ENCODE results near the gene BLM. TPM values are rescaled to one million over a fixed set of nuclear protein-coding genes. Genes with fewer than 3 reads are reported as not detected.
"Not testable (repeated sequence)": the region's sequence is repeated elsewhere in the genome, so short reads cannot be mapped to it uniquely, and the experiment has no call there.

The BLM gene
- total RNA-seq, 1 donor: 5.8 TPM

- H3K4me1 ChIP-seq (ENCODE audit: insufficient read depth, low read length): peaks cover 45% of the 10 kb centered on the region
- H3K27me3 ChIP-seq (ENCODE audit: insufficient read depth, low read length): no peaks in the 10 kb centered on the region
- no peak overlapping the region for H3K4me3 ChIP-seq (ENCODE audit: low read length)
These were observed 127.5 kb downstream of the BLM start for GRCh38 chr15:90844696-90845095.

DNA sequence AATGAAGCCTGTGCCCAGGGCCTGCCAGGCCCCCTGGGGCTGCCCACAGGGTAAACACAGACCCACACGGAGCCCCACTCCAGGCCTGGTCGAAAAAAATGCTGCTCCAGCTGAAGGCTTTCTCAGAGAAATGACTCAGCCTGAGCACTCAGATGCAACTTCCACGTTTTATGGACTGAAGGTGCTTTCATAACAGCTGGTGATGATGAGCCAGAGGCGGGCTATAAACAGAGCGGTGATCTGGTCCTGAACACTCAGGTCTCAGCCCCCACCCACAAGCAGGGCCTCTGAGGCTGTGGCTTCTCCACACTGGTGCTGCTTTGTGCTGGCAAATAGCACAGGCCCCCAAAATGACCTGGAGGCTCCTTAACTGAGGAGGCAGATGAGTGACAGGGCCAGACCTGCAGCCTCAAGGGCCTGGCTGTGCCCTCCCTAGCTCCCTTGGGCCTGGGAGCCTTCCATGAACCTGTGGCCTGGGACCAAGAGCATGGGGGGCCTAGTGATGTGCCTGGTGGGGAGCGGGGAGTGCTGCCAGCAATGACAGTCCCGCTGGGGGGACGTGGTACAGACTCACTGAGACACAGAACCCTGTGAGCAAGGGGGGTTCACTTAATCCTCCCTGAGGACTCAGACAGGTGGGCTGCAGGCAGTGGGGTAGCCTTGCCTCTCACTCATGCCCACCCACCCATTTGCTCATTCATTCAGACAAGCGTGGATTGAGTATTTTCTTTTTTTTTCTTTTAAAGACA is 128.2 kb downstream of the BLM start:
- Histone ChIP-seq H3K4me1 (ENCODE audit: insufficient read depth, low read length) (peaks cover 38% of the 10 kb centered on the region), H3K27me3 (ENCODE audit: insufficient read depth, low read length) (no peaks in the 10 kb centered on the region), H3K9me3 (ENCODE audit: low read depth, low read length) (no peaks in the 10 kb centered on the region), H3K4me3 (ENCODE audit: low read length) (no peak overlapping the region)

More at GRCh38 chr15:90844696-90845095, 127.5 kb downstream of the BLM start:
- H3K9me3 ChIP-seq (ENCODE audit: low read depth, low read length): no peaks in the 10 kb centered on the region

DNA sequence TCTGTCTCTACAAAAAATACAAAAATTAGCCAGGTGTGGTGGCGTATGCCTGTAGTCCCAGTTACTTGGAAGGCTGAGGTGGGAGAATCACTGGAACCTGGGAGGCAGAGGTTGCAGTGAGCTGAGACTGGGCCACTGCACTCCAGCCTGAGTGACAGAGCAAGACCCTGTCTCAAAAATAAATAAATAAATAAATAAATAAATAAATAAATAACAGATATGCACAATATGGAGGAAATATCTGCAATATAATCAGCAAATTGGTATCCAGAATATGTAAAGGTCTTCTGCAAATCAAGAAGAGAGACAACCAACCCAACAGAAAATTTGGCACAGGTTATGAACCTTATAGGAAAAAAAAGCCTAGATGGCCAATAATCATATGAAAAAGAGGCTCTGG is 132.3 kb downstream of the BLM start:
- peaks cover 56% of the 10 kb centered on the region for H3K4me1 ChIP-seq (ENCODE audit: insufficient read depth, low read length)
- not testable (repeated sequence) for H3K4me3 ChIP-seq (ENCODE audit: low read length); H3K9me3 ChIP-seq (ENCODE audit: low read depth, low read length); H3K27me3 ChIP-seq (ENCODE audit: insufficient read depth, low read length)

DNA sequence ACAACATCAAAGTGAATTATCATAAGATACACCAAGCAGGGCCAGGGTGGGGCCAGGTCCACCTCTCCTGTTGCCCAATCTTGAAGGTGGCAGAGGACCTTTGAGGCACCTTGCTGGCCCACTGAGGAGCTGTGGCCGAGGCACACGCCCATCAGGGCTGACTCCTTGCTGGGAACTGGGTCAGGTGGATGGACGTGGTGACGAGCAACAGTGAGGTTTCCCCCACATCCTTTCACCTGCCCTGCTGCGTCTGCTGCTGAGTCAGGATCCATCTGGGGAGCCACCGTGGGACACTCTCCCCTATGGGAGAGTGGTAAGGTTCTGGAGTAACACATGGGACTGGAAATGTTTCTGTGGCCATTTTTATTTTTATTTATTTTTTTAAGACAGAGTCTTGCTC is 134.0 kb downstream of the BLM start:
- Histone ChIP-seq H3K9me3 (ENCODE audit: low read depth, low read length) (no peaks in the 10 kb centered on the region), H3K27me3 (ENCODE audit: insufficient read depth, low read length) (no peaks in the 10 kb centered on the region), H3K4me1 (ENCODE audit: insufficient read depth, low read length) (peaks cover 51% of the 10 kb centered on the region), H3K4me3 (ENCODE audit: low read length) (no peak overlapping the region)

DNA sequence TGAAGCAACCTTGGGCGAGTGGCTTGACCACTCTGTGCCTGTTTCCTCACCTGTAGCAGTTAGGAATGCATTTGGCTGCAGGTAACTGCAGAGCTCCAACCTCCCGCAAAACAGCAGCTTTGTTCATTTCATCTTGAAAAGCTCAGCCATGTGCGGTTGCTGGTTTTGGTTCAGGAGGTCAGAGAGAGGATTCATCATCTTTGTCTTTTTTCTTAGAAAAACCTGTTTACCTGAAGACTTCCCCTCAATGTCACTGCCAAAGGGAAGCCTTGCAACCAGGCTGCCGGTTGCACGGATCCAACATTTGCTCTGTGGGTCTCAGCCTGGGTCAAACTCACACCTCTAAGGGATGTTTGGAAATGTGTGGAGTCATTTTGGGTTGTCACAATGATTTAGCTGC is 134.8 kb downstream of the BLM start:
- no peaks in the 10 kb centered on the region for H3K27me3 ChIP-seq (ENCODE audit: insufficient read depth, low read length)
- no peaks in the 10 kb centered on the region for H3K9me3 ChIP-seq (ENCODE audit: low read depth, low read length)
- no peak overlapping the region for H3K4me3 ChIP-seq (ENCODE audit: low read length)
- peaks cover 58% of the 10 kb centered on the region for H3K4me1 ChIP-seq (ENCODE audit: insufficient read depth, low read length)

DNA sequence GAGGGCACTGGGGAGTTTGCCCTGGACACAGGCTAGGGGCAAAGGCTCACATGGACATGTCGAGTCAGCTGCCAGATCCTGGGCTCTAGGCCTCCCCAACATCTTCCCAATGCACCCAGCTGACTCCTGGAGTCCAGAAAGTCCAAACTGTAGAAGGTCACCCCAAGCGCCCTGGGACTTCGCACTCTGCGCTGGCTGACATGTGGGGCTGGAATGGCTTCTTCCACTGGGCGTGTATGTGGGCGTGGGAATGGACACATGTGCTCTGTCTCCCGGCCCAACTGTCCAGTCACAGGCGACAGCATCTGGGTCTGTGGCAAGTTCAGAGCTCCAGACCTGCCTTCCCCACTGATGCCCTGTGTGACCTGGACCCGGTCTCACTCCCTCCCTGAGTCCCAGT is 138.0 kb downstream of the BLM start:
- Histone ChIP-seq H3K9me3 (ENCODE audit: low read depth, low read length) (no peaks in the 10 kb centered on the region), H3K4me3 (ENCODE audit: low read length) (no peak overlapping the region), H3K4me1 (ENCODE audit: insufficient read depth, low read length) (peaks cover 81% of the 10 kb centered on the region), H3K27me3 (ENCODE audit: insufficient read depth, low read length) (no peaks in the 10 kb centered on the region)

DNA sequence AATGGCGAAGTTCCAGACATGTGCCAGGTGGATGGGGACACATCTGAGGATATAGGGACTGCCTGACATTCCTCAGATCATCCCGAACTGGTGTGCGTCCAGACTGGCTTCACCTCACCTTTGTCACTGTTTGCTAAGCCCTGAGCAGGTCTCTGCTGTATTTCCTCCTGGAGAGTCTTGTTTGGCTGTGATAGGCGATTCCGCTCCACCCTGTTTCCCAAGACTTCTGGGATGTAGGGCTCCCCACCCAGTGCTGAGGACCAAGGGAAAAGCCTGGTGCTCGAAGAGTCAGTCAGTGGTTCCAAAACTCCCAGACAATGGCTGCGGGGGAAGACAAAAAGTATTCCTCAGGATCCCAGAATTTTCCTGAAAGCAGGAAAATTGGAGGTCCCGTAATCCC is 140.2 kb downstream of the BLM start:
- Histone ChIP-seq H3K27me3 (ENCODE audit: insufficient read depth, low read length) (no peaks in the 10 kb centered on the region), H3K4me1 (ENCODE audit: insufficient read depth, low read length) (peaks cover 80% of the 10 kb centered on the region), H3K9me3 (ENCODE audit: low read depth, low read length) (no peaks in the 10 kb centered on the region), H3K4me3 (ENCODE audit: low read length) (no peak overlapping the region)

- Histone ChIP-seq H3K27me3 (ENCODE audit: insufficient read depth, low read length) (no peaks in the 10 kb centered on the region), H3K4me3 (ENCODE audit: low read length) (no peak overlapping the region), H3K9me3 (ENCODE audit: low read depth, low read length) (no peaks in the 10 kb centered on the region), H3K4me1 (ENCODE audit: insufficient read depth, low read length) (peaks cover 80% of the 10 kb centered on the region)
These were observed 140.8 kb downstream of the BLM start for GRCh38 chr15:90857883-90858443.

GRCh38 chr15:90859234-90860131 is 142.3 kb downstream of the BLM start:
- no peak overlapping the region for H3K4me3 ChIP-seq (ENCODE audit: low read length)
- H3K9me3 ChIP-seq (ENCODE audit: low read depth, low read length): no peaks in the 10 kb centered on the region
- no peaks in the 10 kb centered on the region for H3K27me3 ChIP-seq (ENCODE audit: insufficient read depth, low read length)
- H3K4me1 ChIP-seq (ENCODE audit: insufficient read depth, low read length): peaks cover 80% of the 10 kb centered on the region

DNA sequence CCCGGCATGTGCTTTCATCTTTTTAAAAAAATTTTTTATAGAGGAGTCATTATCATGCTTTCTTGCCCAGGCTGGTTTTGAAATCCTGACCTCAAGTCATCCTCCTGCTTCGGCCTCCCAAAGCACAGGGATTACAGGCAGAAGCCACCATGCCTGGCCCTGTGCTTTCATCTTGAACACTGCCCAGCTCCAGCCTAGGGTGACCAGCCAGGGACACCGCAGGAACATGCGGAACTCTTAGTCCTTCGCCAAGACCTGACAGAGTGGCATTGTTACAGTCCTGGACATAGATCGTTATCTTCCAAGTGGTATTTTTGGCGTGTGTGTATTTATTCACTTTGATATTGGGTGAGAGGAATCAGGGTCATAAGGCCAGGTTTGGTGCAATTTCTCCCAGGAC is 143.3 kb downstream of the BLM start:
- H3K27me3 ChIP-seq (ENCODE audit: insufficient read depth, low read length): no peaks in the 10 kb centered on the region
- no peak overlapping the region for H3K4me3 ChIP-seq (ENCODE audit: low read length)
- peaks cover 75% of the 10 kb centered on the region for H3K4me1 ChIP-seq (ENCODE audit: insufficient read depth, low read length)
- no peaks in the 10 kb centered on the region for H3K9me3 ChIP-seq (ENCODE audit: low read depth, low read length)

DNA sequence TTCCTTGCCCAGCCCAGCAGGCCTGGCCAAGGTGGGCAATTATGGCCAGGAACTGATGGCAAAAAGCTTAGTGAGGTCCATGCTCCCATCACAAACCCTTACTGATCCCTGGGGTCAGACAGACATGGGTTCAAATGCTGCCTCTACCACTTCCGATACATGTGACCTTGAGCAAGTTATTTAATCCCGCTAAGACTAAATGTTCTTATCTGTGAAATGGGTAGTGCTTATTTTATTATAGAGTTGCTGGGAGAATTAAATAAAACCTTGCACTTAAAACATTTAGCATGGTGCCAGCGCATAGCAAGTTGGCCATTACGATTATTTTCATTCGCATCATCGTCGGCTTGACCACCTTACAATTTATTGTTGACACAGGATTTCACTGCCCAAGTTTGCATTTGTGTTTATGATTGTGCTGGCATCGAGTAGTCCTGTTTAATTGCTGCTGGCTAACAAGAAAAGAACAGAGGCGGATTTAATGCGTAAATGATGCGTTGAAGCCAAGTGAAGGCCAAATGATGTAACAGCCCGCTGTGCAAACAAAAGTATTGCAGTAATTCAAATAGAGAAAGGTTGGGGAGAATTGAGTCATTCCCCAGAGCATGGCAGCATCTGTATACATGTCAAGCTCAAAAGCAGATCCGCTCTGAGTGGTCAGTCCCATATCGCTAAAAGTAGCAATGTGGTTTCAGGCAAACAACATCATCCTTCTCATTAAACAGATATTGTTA is 144.0 kb downstream of the BLM start:
- no peaks in the 10 kb centered on the region for H3K9me3 ChIP-seq (ENCODE audit: low read depth, low read length)
- peaks cover 72% of the 10 kb centered on the region for H3K4me1 ChIP-seq (ENCODE audit: insufficient read depth, low read length)
- no peak overlapping the region for H3K4me3 ChIP-seq (ENCODE audit: low read length)
- no peaks in the 10 kb centered on the region for H3K27me3 ChIP-seq (ENCODE audit: insufficient read depth, low read length)

- Histone ChIP-seq H3K4me1 (ENCODE audit: insufficient read depth, low read length) (peaks cover 63% of the 10 kb centered on the region), H3K27me3 (ENCODE audit: insufficient read depth, low read length) (no peaks in the 10 kb centered on the region), H3K4me3 (ENCODE audit: low read length) (no peak overlapping the region), H3K9me3 (ENCODE audit: low read depth, low read length) (no peaks in the 10 kb centered on the region)
These were observed 145.3 kb downstream of the BLM start for GRCh38 chr15:90862487-90862886.

DNA sequence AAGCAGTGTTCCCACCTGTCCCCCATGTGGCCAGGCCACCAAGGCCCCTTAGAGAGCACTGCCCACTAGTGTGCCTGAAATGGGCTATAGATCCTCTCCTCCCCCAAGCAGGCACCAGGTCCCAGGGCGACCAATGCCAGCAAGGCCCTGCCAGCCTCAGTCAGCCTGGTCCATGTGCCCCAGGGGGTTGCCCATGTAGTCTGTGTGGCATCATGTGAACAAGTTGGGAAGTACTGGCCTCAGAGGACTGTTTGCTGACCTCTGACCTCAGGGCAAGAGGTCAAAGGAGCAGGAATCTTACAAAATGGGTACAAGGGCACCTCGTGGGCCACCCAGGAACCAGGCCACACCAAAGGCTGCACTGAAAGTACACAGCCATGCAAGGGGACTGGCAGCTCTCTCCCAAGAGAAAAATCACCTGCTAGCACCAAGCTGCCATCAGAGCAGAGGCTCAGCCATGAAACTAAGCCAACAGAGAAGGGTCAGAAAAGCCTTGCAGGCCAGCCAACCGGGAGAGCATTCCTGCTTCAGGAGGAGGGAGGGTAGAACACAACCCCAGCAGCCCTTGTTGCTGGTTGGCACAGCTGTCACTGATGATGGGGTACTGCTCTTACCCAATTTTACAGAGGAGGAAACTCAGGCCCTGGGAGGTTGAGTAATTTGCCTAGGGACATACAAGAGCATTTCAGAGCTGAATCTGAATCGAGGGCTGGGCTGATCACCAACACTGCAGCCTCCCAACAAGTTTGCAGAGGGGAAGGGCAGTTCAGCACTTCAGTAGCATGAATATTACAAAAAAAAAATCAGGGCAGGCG is 146.0 kb downstream of the BLM start:
- no peaks in the 10 kb centered on the region for H3K9me3 ChIP-seq (ENCODE audit: low read depth, low read length)

DNA sequence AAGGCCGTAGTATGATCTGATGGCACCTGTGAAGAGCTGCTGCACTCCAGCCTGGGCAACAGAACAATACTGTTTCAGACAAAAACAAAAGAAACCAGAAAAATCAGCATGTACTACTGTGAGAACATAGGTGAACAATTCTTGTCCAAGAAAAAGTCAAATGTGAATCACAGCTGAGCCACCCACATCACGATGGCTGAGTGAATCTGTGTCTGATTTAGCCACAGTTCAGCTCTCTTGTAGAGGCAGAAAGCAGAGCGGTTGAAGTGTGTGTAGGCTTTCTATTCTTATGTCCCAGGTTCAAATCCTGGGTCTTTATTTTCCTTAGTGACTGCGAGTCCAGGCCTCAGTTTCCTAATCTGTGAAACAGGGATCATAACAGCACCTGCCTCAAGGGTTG is 146.8 kb downstream of the BLM start:
- Histone ChIP-seq H3K4me3 (ENCODE audit: low read length) (no peak overlapping the region), H3K27me3 (ENCODE audit: insufficient read depth, low read length) (no peaks in the 10 kb centered on the region), H3K9me3 (ENCODE audit: low read depth, low read length) (no peaks in the 10 kb centered on the region), H3K4me1 (ENCODE audit: insufficient read depth, low read length) (peaks cover 69% of the 10 kb centered on the region)

More for the DNA sequence above, 146.0 kb downstream of the BLM start:
- peaks cover 61% of the 10 kb centered on the region for H3K4me1 ChIP-seq (ENCODE audit: insufficient read depth, low read length)
- H3K4me3 ChIP-seq (ENCODE audit: low read length): no peak overlapping the region
- no peaks in the 10 kb centered on the region for H3K27me3 ChIP-seq (ENCODE audit: insufficient read depth, low read length)
